HG02759 (cell line): Measurements from ENCODE around the gene RNF4.

ENCODE experiments used
- ATAC-seq: cut with Tn5 transposase; IDR thresholded peaks from one replicate; pipeline ENCODE4 v1.9.1; 2021; ENCODE audit warnings: mild to moderate bottlenecking, moderate library complexity; ENCODE audit not compliant: unreplicated experiment

The RNF4 gene

GRCh38 chr4:2437475-2438215 lies 31.3 kb upstream of the RNF4 start:
- ATAC-seq = no peak

GRCh38 chr4:2438822-2439718 lies 29.8 kb upstream of the RNF4 start:
- no peak for ATAC-seq

- ATAC-seq = peak; percentile 89
These were observed 27.3 kb upstream of the RNF4 start for GRCh38 chr4:2441393-2442174.

GRCh38 chr4:2442175-2442993 lies 26.5 kb upstream of the RNF4 start:
- ATAC-seq = no peak

- no peak for ATAC-seq
These were observed 25.7 kb upstream of the RNF4 start for GRCh38 chr4:2443061-2443730.

- no peak for ATAC-seq
These were observed 24.8 kb upstream of the RNF4 start for GRCh38 chr4:2443956-2444740.

GRCh38 chr4:2445130-2445529 lies 23.8 kb upstream of the RNF4 start:
- no peak for ATAC-seq

GRCh38 chr4:2445571-2445970 lies 23.3 kb upstream of the RNF4 start:
- ATAC-seq = no peak

- no peak for ATAC-seq
These were observed 22.0 kb upstream of the RNF4 start for GRCh38 chr4:2446656-2447564.

GRCh38 chr4:2448589-2448988 lies 20.3 kb upstream of the RNF4 start:
- no peak for ATAC-seq

- no peak for ATAC-seq
These were observed 19.9 kb upstream of the RNF4 start for GRCh38 chr4:2449051-2449450.

GRCh38 chr4:2449511-2450392 lies 19.2 kb upstream of the RNF4 start:
- no peak for ATAC-seq

GRCh38 chr4:2450394-2451035 lies 18.4 kb upstream of the RNF4 start:
- no peak for ATAC-seq

GRCh38 chr4:2451036-2451520 lies 17.8 kb upstream of the RNF4 start:
- no peak for ATAC-seq

- ATAC-seq = no peak
These were observed 16.8 kb upstream of the RNF4 start for GRCh38 chr4:2451821-2452785.
